Ascending aorta (tissue), 2 donors: ENCODE measurements around the gene SLC28A1. TPM values are rescaled to one million over a fixed set of nuclear protein-coding genes. Genes with fewer than 3 reads are reported as not detected.

Experiments
- DNase-seq, 2 donors: peaks; one replicate each; pipeline ENCODE4 v3.0.0-alpha.2; 2019; ENCODE audit warnings: low spot score in 2 of 2
- H3K27ac ChIP-seq, 2 donors: fragments of 200-600 bp; sonication (generic); one replicate each; pipeline ENCODE4 v1.5.1; 2016 to 2017; ENCODE audit warnings: mild to moderate bottlenecking in 1 of 2
- H3K27me3 ChIP-seq: fragments of 200-600 bp; sonication (generic); one replicate; pipeline ENCODE4 v1.5.1; 2017
- H3K36me3 ChIP-seq, 2 donors: fragments of 200-600 bp; sonication (generic); one replicate each; pipeline ENCODE4 v1.5.1; 2016
- H3K4me1 ChIP-seq, 2 donors: fragments of 200-600 bp; sonication (generic); one replicate each; pipeline ENCODE4 v1.5.1; 2016 to 2017; ENCODE audit warnings: mild to moderate bottlenecking in 1 of 2
- H3K4me3 ChIP-seq, 2 donors: fragments of 200-600 bp; sonication (generic); one replicate each; pipeline ENCODE4 v1.5.1; 2016 to 2017; ENCODE audit warnings: mild to moderate bottlenecking in 1 of 2
- H3K9me3 ChIP-seq, 2 donors: fragments of 200-600 bp; sonication (generic); one replicate each; pipeline ENCODE4 v1.5.1; 2016
- intact Hi-C: fragments of 100-400 bp; cut with DNase I; formaldehyde crosslinking; loops from one replicate; pipeline ENCODE4 v1.15.1; 2023
- total RNA-seq: library from RNA; depleted of rRNA; stranded (reverse); fragments of >200 nt; gene quantifications from one replicate; pipeline ENCODE4 v1.1.0, GENCODE V29; 2016
- TF ChIP-seq, protein P1 (sequence below), 3 experiments: fragments of 200-600 bp in 2 of 3; fragments of 450-650 bp in 1 of 3; sonication (generic) in 2 of 3; IDR thresholded peaks; one replicate each; pipeline ENCODE4 v1.5.1; 2016 to 2019; ENCODE audit warnings: antibody characterized with exemption in 3 of 3, mild to moderate bottlenecking in 1 of 3, moderate library complexity in 1 of 3

SLC28A1 gene
- total RNA-seq, 1 donor from 2014 or later = not detected

DNA sequence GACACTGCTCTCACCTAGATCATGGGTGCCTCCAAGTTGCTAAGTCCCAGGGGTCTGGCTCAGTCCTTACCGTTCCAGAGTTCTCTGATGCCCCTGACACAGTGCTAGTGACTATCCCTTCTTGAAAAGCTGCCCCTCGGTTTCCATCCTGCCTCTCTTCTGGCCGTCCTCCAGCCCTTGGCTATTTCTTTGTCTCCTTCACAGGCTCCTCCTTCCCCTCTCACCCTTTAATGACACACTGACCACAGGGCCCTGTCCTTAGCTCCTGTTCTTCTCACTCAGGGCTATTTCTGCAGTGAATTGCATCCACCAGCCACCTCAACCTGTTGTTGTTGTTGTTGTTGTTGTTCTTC lies 31.1 kb downstream of the SLC28A1 start:
- intact Hi-C loops = no loop called here
- Histone ChIP-seq H3K9me3 (no peaks in the 10 kb centered on the region), H3K27me3 (no peaks in the 10 kb centered on the region), H3K4me3 (peak overlapping the region in 1 of 2 donors; percentile 7), H3K36me3 (no peaks in the 10 kb centered on the region), H3K27ac (peak overlapping the region; percentile 83 to 98), H3K4me1 (peaks cover 30 to 47% of the 10 kb centered on the region in 2 donors)
- TF ChIP-seq, protein P1, sequence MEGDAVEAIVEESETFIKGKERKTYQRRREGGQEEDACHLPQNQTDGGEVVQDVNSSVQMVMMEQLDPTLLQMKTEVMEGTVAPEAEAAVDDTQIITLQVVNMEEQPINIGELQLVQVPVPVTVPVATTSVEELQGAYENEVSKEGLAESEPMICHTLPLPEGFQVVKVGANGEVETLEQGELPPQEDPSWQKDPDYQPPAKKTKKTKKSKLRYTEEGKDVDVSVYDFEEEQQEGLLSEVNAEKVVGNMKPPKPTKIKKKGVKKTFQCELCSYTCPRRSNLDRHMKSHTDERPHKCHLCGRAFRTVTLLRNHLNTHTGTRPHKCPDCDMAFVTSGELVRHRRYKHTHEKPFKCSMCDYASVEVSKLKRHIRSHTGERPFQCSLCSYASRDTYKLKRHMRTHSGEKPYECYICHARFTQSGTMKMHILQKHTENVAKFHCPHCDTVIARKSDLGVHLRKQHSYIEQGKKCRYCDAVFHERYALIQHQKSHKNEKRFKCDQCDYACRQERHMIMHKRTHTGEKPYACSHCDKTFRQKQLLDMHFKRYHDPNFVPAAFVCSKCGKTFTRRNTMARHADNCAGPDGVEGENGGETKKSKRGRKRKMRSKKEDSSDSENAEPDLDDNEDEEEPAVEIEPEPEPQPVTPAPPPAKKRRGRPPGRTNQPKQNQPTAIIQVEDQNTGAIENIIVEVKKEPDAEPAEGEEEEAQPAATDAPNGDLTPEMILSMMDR (IDR thresholded peaks at IDR 0.05) = no peak
- DNase-seq = no peak

DNA sequence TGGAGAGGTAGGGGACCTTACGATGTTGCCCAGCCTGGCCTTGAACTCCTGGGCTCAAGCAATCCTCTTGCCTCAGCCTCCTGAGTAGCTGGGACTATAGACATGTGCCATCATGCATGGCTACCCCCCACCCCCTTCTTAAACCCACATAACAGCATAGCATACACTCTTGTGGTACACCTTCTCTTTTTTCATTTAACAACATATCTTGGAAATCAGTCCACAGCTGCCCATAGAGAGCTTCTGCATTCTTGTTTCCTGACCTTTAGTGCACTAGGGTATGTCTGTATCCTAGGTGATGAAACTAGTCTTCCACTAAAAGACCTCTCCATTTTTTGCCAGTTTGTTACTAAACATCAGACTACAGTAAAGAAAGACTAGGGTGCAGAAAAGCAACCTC lies 33.0 kb downstream of the SLC28A1 start:
- TF ChIP-seq, protein P1 (IDR thresholded peaks at IDR 0.05) = no peak
- Histone ChIP-seq H3K36me3 (no peaks in the 10 kb centered on the region), H3K27me3 (no peaks in the 10 kb centered on the region), H3K27ac (peak overlapping the region in 1 of 2 donors; percentile 50), H3K4me3 (no peak overlapping the region), H3K4me1 (peaks cover 21 to 32% of the 10 kb centered on the region in 2 donors), H3K9me3 (no peaks in the 10 kb centered on the region)
- intact Hi-C loops = no loop called here
- DNase-seq = no peak

DNA sequence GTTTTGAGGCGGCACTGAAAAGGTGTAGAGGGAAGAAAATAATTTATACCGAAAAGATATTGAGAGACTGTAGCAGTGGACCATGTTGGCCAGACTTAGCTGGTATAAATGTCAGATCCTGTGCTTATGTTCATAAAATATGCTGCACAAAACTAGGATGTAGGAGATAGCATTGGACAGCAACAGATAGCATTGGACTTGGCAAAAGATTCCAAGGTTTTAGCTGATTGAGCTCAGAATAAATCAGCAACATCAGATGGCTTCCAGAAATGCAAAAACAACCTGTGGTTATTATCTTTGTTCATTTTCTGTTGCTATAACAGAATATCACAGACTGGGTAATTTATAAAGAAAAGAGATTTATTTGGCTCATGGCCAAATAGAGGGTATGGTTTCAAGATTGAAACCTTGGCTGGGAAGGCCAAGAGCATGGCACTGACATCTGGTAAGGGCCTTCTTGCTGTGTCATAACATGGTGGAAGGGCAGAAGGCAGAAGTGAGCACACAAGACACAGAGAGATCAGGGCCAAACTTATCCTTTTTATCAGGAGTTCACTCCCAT lies 34.7 kb downstream of the SLC28A1 start:
- no peak for DNase-seq
- H3K36me3 ChIP-seq = no peaks in the 10 kb centered on the region
- TF ChIP-seq, protein P1 (IDR thresholded peaks at IDR 0.05) = no peak
- no peak overlapping the region for H3K4me3 ChIP-seq
- peaks cover 9 to 19% of the 10 kb centered on the region in 2 donors for H3K4me1 ChIP-seq
- H3K9me3 ChIP-seq = no peaks in the 10 kb centered on the region
- peak overlapping the region in 1 of 2 donors; percentile 3 for H3K27ac ChIP-seq
- intact Hi-C loops = no loop called here
- H3K27me3 ChIP-seq = no peaks in the 10 kb centered on the region

DNA sequence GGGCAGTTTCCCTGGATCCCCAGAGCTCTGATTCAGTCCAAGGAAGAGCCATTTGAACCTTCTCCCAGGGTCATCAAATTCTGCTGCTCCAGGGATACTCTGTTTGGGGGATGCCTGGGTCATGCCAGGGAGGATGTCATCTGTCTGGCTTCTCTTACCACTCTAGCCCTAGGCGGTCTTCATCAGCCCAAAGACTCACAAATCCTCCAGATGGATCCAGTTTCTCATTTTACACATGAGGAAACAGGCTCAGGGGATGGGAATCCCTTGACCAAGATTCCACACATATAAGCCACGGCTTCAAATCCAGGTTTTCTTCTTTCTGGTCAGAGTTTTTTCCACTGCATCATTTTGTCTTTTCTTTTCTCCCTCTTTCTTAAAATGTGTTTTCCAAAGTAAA lies 36.7 kb downstream of the SLC28A1 start:
- no peak for DNase-seq
- no peaks in the 10 kb centered on the region for H3K9me3 ChIP-seq
- H3K4me1 ChIP-seq = peaks cover 0 to 10% of the 10 kb centered on the region in 2 donors
- intact Hi-C loops = no loop called here
- no peaks in the 10 kb centered on the region for H3K27me3 ChIP-seq
- peak overlapping the region; percentile 7 to 28 for H3K27ac ChIP-seq
- TF ChIP-seq, protein P1 (IDR thresholded peaks at IDR 0.05) = no peak
- no peaks in the 10 kb centered on the region for H3K36me3 ChIP-seq
- H3K4me3 ChIP-seq = no peak overlapping the region

DNA sequence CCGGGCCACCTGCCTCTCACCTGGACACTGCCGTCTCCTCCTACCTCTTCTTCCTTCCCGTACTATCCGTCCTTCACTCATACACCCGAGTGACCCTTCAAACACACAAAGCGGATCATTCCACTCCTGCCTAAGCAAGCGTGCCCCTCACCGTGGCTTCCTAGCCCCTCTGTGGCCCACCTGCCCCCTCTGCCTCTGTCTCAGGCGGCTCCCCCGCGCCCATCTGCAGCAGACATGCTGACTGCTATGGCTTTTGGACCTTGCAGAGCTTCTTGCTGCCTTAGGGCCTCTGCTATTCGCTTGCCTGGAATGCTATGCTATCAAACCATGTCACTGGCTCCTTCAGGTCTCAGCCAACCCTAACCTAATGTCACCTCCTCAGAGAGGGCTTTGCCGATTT lies 38.1 kb downstream of the SLC28A1 start:
- Histone ChIP-seq H3K4me3 (no peak overlapping the region), H3K36me3 (no peaks in the 10 kb centered on the region), H3K27me3 (no peaks in the 10 kb centered on the region), H3K9me3 (no peaks in the 10 kb centered on the region), H3K4me1 (peaks cover 0 to 15% of the 10 kb centered on the region in 2 donors), H3K27ac (peak overlapping the region in 1 of 2 donors; percentile 0)
- TF ChIP-seq, protein P1 (IDR thresholded peaks at IDR 0.05) = no peak
- intact Hi-C loops = no loop called here
- no peak for DNase-seq
